ENCODE data around the gene BUD31.
"Not testable (repeated sequence)": the region's sequence is repeated elsewhere in the genome, so short reads cannot be mapped to it uniquely, and the experiment has no call there.

The BUD31 gene

GRCh38 chr7:99429756-99430155, 21.0 kb downstream of the BUD31 start:
- H3K27me3 Mint-ChIP-seq: no peaks in the 10 kb centered on the region
- H3K4me1 Mint-ChIP-seq: peaks cover 7% of the 10 kb centered on the region
- DNase-seq (no peak), ATAC-seq (no peak)
- no peak overlapping the region for H3K27ac Mint-ChIP-seq
- H3K9me3 Mint-ChIP-seq: no peaks in the 10 kb centered on the region
- no peak overlapping the region for H3K4me3 Mint-ChIP-seq

- DNase-seq, H3K9me3 Mint-ChIP-seq, H3K4me3 Mint-ChIP-seq, ATAC-seq, H3K27me3 Mint-ChIP-seq: not testable (repeated sequence)
- H3K4me1 Mint-ChIP-seq: peaks cover 13% of the 10 kb centered on the region
- peak overlapping the region in 1 of 2 donors; percentile 93 for H3K27ac Mint-ChIP-seq
Observed at GRCh38 chr7:99431756-99432540, 23.2 kb downstream of the BUD31 start.

- peaks cover 24% of the 10 kb centered on the region for H3K4me1 Mint-ChIP-seq
- H3K9me3 Mint-ChIP-seq: no peaks in the 10 kb centered on the region
- H3K27ac Mint-ChIP-seq: peak overlapping the region in 1 of 2 donors; percentile 95
- H3K27me3 Mint-ChIP-seq: no peaks in the 10 kb centered on the region
- ATAC-seq: no peak
- H3K4me3 Mint-ChIP-seq: no peak overlapping the region
- no peak for DNase-seq
Observed at GRCh38 chr7:99433158-99433557, 24.4 kb downstream of the BUD31 start.

- peak; percentile 36 for ATAC-seq
- Mint-ChIP-seq H3K4me3 (peak overlapping the region; percentile 96), H3K27ac (peak overlapping the region; percentile 40 to 100), H3K4me1 (peaks cover 58% of the 10 kb centered on the region), H3K27me3 (no peaks in the 10 kb centered on the region), H3K9me3 (no peaks in the 10 kb centered on the region)
- DNase-seq: no peak
Observed at GRCh38 chr7:99437946-99438572, 29.3 kb downstream of the BUD31 start.

- peak; percentile 94 to 95 for DNase-seq
- Mint-ChIP-seq H3K4me1 (peaks cover 60% of the 10 kb centered on the region), H3K27ac (peak within 1 kb of the TSS; percentile 99 to 100), H3K27me3 (no peaks in the 10 kb centered on the region), H3K4me3 (peak within 1 kb of the TSS; percentile 96), H3K9me3 (no peaks in the 10 kb centered on the region)
- ATAC-seq: peak; percentile 97
Observed at GRCh38 chr7:99438573-99439480, 30.1 kb downstream of the BUD31 start, which contains the start of the genes CPSF4 and PTCD1. Gene CPSF4, plus strand, starts transcription at chr7:99438943. Its CDS starts 140 bp downstream, at chr7:99439083. Gene PTCD1, minus strand, starts transcription at chr7:99438798. Its CDS starts 3,556 bp downstream, at chr7:99435242.

GRCh38 chr7:99440195-99440594, 31.4 kb downstream of the BUD31 start:
- H3K27me3 Mint-ChIP-seq: no peaks in the 10 kb centered on the region
- no peaks in the 10 kb centered on the region for H3K9me3 Mint-ChIP-seq
- peak overlapping the region in 1 of 2 donors; percentile 36 for H3K27ac Mint-ChIP-seq
- H3K4me3 Mint-ChIP-seq: peak overlapping the region; percentile 96
- DNase-seq (no peak), ATAC-seq (no peak)
- H3K4me1 Mint-ChIP-seq: peaks cover 54% of the 10 kb centered on the region

GRCh38 chr7:99446096-99446495, 37.3 kb downstream of the BUD31 start:
- Mint-ChIP-seq H3K27me3 (no peaks in the 10 kb centered on the region), H3K4me3 (no peak overlapping the region), H3K27ac (no peak overlapping the region), H3K9me3 (no peaks in the 10 kb centered on the region), H3K4me1 (peaks cover 15% of the 10 kb centered on the region)
- DNase-seq (no peak), ATAC-seq (no peak)

GRCh38 chr7:99447943-99448342, 39.2 kb downstream of the BUD31 start:
- H3K27me3 Mint-ChIP-seq: no peaks in the 10 kb centered on the region
- H3K9me3 Mint-ChIP-seq: no peaks in the 10 kb centered on the region
- H3K27ac Mint-ChIP-seq: no peak overlapping the region
- H3K4me1 Mint-ChIP-seq: peaks cover 5% of the 10 kb centered on the region
- DNase-seq (no peak), ATAC-seq (no peak)
- no peak overlapping the region for H3K4me3 Mint-ChIP-seq

- Mint-ChIP-seq H3K4me1 (no peaks in the 10 kb centered on the region), H3K9me3 (no peaks in the 10 kb centered on the region), H3K27me3 (no peaks in the 10 kb centered on the region), H3K27ac (no peak overlapping the region), H3K4me3 (no peak overlapping the region)
- ATAC-seq: no peak
- no peak for DNase-seq
Observed at GRCh38 chr7:99448855-99449254, 40.1 kb downstream of the BUD31 start.

GRCh38 chr7:99449326-99449725, 40.6 kb downstream of the BUD31 start:
- no peaks in the 10 kb centered on the region for H3K4me1 Mint-ChIP-seq
- H3K9me3 Mint-ChIP-seq: no peaks in the 10 kb centered on the region
- no peak overlapping the region for H3K27ac Mint-ChIP-seq
- ATAC-seq (no peak), DNase-seq (no peak)
- H3K4me3 Mint-ChIP-seq: no peak overlapping the region
- H3K27me3 Mint-ChIP-seq: no peaks in the 10 kb centered on the region

GRCh38 chr7:99451936-99452335, 43.2 kb downstream of the BUD31 start:
- Mint-ChIP-seq H3K27me3 (no peaks in the 10 kb centered on the region), H3K4me3 (no peak overlapping the region), H3K4me1 (peaks cover 6% of the 10 kb centered on the region), H3K27ac (no peak overlapping the region), H3K9me3 (no peaks in the 10 kb centered on the region)
- ATAC-seq (no peak), DNase-seq (no peak)

- Mint-ChIP-seq H3K9me3 (no peaks in the 10 kb centered on the region), H3K4me3 (no peak overlapping the region), H3K27ac (peak overlapping the region in 1 of 2 donors; percentile 44), H3K27me3 (no peaks in the 10 kb centered on the region), H3K4me1 (peaks cover 6% of the 10 kb centered on the region)
- no peak for ATAC-seq
- no peak for DNase-seq
Observed at GRCh38 chr7:99452541-99452940, 43.8 kb downstream of the BUD31 start.

- Mint-ChIP-seq H3K4me1 (peaks cover 6% of the 10 kb centered on the region), H3K4me3 (no peak overlapping the region), H3K27ac (no peak overlapping the region), H3K27me3 (no peaks in the 10 kb centered on the region), H3K9me3 (no peaks in the 10 kb centered on the region)
- no peak for DNase-seq
- no peak for ATAC-seq
Observed at GRCh38 chr7:99453105-99453504, 44.3 kb downstream of the BUD31 start.

- no peak overlapping the region for H3K4me3 Mint-ChIP-seq
- H3K27me3 Mint-ChIP-seq: no peaks in the 10 kb centered on the region
- H3K4me1 Mint-ChIP-seq: peaks cover 27% of the 10 kb centered on the region
- DNase-seq (no peak), ATAC-seq (no peak)
- no peak overlapping the region for H3K27ac Mint-ChIP-seq
- no peaks in the 10 kb centered on the region for H3K9me3 Mint-ChIP-seq
Observed at GRCh38 chr7:99455874-99456273, 47.1 kb downstream of the BUD31 start.

- no peaks in the 10 kb centered on the region for H3K9me3 Mint-ChIP-seq
- peak overlapping the region in 1 of 2 donors; percentile 77 for H3K27ac Mint-ChIP-seq
- no peak for ATAC-seq
- no peaks in the 10 kb centered on the region for H3K27me3 Mint-ChIP-seq
- H3K4me3 Mint-ChIP-seq: no peak overlapping the region
- peaks cover 28% of the 10 kb centered on the region for H3K4me1 Mint-ChIP-seq
- no peak for DNase-seq
Observed at GRCh38 chr7:99456288-99456687, 47.5 kb downstream of the BUD31 start.
